CD14-positive monocyte (primary cell): ENCODE results near the gene SETBP1. TPM values are rescaled to one million over a fixed set of nuclear protein-coding genes. Genes with fewer than 3 reads are reported as not detected.

Experiments used
- DNase-seq, 3 donors: peaks; one replicate each; pipeline ENCODE4 v3.0.0-alpha.2; 2011 to 2022
- H2AFZ ChIP-seq: 2 replicates; pipeline ENCODE4 v1.6.0; 2012; ENCODE audit warnings: mild to moderate bottlenecking, low read depth, low read length, inconsistent platforms; ENCODE audit not compliant: insufficient read depth, poor library complexity, severe bottlenecking
- H3K27ac ChIP-seq, 2 donors: 1 replicate in 1 of 2; 2 replicates in 1 of 2; pipeline ENCODE4 v1.5.1; 2012 to 2013; ENCODE audit warnings: low read length in 2 of 2, control low read depth in 1 of 2, inconsistent platforms in 1 of 2, low read depth in 1 of 2, mild to moderate bottlenecking in 1 of 2
- H3K27me3 ChIP-seq, 2 donors: one replicate each; pipeline versions ENCODE4 v1.6.0 to v1.6.1; 2011 to 2013; ENCODE audit warnings: low read length in 2 of 2; ENCODE audit not compliant: control insufficient read depth in 2 of 2, insufficient read depth in 2 of 2
- H3K36me3 ChIP-seq, 2 donors: replicated peaks in 1 of 2; 1 replicate in 1 of 2; 2 replicates in 1 of 2; pipeline versions ENCODE4 v1.5.1 to v1.6.1; 2012 to 2013; ENCODE audit warnings: low read length in 2 of 2, control low read depth in 1 of 2, inconsistent platforms in 1 of 2, mild to moderate bottlenecking in 1 of 2; ENCODE audit not compliant: insufficient read depth in 2 of 2, control insufficient read depth in 1 of 2
- H3K4me1 ChIP-seq, 2 donors: 1 replicate in 1 of 2; 2 replicates in 1 of 2; pipeline versions ENCODE4 v1.5.1 to v1.6.1; 2012 to 2013; ENCODE audit warnings: low read length in 2 of 2, control low read depth in 1 of 2, inconsistent platforms in 1 of 2, mild to moderate bottlenecking in 1 of 2, moderate library complexity in 1 of 2; ENCODE audit not compliant: insufficient read depth in 2 of 2, control insufficient read depth in 1 of 2
- H3K4me2 ChIP-seq: replicated peaks from 2 replicates; pipeline ENCODE3; 2012; ENCODE audit warnings: low read length, moderate library complexity, mild to moderate bottlenecking; ENCODE audit not compliant: poor library complexity, severe bottlenecking; ENCODE audit errors: extremely low read depth
- H3K4me3 ChIP-seq, 3 experiments: fragments of 200-600 bp in 1 of 3; sonication (generic) in 1 of 3; replicated peaks in 1 of 3; 1 replicate in 2 of 3; 2 replicates in 1 of 3; pipeline ENCODE4 v1.5.1; 2011 to 2013; ENCODE audit warnings: low read length in 3 of 3, mild to moderate bottlenecking in 3 of 3, control low read depth in 2 of 3, low read depth in 2 of 3, inconsistent platforms in 1 of 3, moderate library complexity in 1 of 3
- H3K79me2 ChIP-seq: 2 replicates; pipeline ENCODE4 v1.6.0; 2012; ENCODE audit warnings: mild to moderate bottlenecking, control low read depth, inconsistent platforms, low read length, moderate library complexity; ENCODE audit not compliant: insufficient read depth
- H3K9ac ChIP-seq: 2 replicates; pipeline ENCODE4 v1.6.0; 2017; ENCODE audit warnings: low read length, mild to moderate bottlenecking; ENCODE audit not compliant: insufficient read depth, poor library complexity, severe bottlenecking
- H3K9me3 ChIP-seq, 2 donors: replicated peaks in 1 of 2; 1 replicate in 1 of 2; 2 replicates in 1 of 2; pipeline versions ENCODE4 v1.5.1 to v1.6.1; 2012 to 2013; ENCODE audit warnings: low read length in 2 of 2, control low read depth in 1 of 2; ENCODE audit not compliant: control insufficient read depth in 1 of 2, insufficient read depth in 1 of 2
- H4K20me1 ChIP-seq: 2 replicates; pipeline ENCODE4 v1.6.0; 2012; ENCODE audit warnings: mild to moderate bottlenecking, low read length, control low read depth, moderate library complexity; ENCODE audit not compliant: insufficient read depth
- H3K27ac Mint-ChIP-seq, 7 donors: one replicate each; pipeline ENCODE4 v1.8.0; 2020; ENCODE audit warnings: mild to moderate bottlenecking in 7 of 7, mixed read lengths in 7 of 7, moderate library complexity in 6 of 7, inconsistent platforms in 2 of 7
- H3K27me3 Mint-ChIP-seq, 3 donors: one replicate each; pipeline ENCODE4 v1.8.0; 2021 to 2022; ENCODE audit warnings: low read depth in 3 of 3, mild to moderate bottlenecking in 3 of 3, mixed read lengths in 3 of 3, moderate library complexity in 3 of 3, inconsistent platforms in 1 of 3
- H3K36me3 Mint-ChIP-seq, 2 donors: one replicate each; pipeline ENCODE4 v1.8.0; 2020; ENCODE audit warnings: mixed read lengths in 2 of 2, inconsistent platforms in 1 of 2, mild to moderate bottlenecking in 1 of 2
- H3K4me1 Mint-ChIP-seq: one replicate; pipeline ENCODE4 v1.8.0; 2020; ENCODE audit warnings: mild to moderate bottlenecking, mixed read lengths
- H3K4me3 Mint-ChIP-seq, 2 donors: one replicate each; pipeline ENCODE4 v1.8.0; 2020; ENCODE audit warnings: mild to moderate bottlenecking in 2 of 2, mixed read lengths in 2 of 2, moderate library complexity in 1 of 2
- H3K9me3 Mint-ChIP-seq, 7 donors: one replicate each; pipeline ENCODE4 v1.8.0; 2020 to 2022; ENCODE audit warnings: mixed read lengths in 7 of 7, mild to moderate bottlenecking in 6 of 7, moderate library complexity in 6 of 7, inconsistent platforms in 2 of 7
- WGBS: methylation state at CpG from one replicate; pipeline ENCODE4 v1.1.5; 2013; ENCODE audit warnings: missing lambda C conversion rate; ENCODE audit not compliant: insufficient coverage; 5-methylcytosine and 5-hydroxymethylcytosine counted together
- intact Hi-C, 2 donors: fragments of 100-400 bp; cut with micrococcal nuclease; formaldehyde crosslinking; loops; one replicate each; pipeline versions ENCODE4 v1.15.0 to v1.15.1; 2023
- polyA plus RNA-seq, 3 donors: library from polyadenylated mRNA; depleted of rRNA in 1 of 3; unstranded in 2 of 3; stranded (reverse) in 1 of 3; fragments of 300-500 nt in 2 of 3; fragments of >200 nt in 1 of 3; fragmentation: Illumina TruSeq in 2 of 3; gene quantifications; 1 replicate in 2 of 3; 2 replicates in 1 of 3; pipeline ENCODE4 v1.2.3, GENCODE V29; 2012 to 2021
- TF ChIP-seq, protein P1 (sequence below): fragments of 200-600 bp; IDR thresholded peaks from one replicate; pipeline ENCODE4 v1.8.0; 2022; ENCODE audit warnings: antibody characterized with exemption, mild to moderate bottlenecking

SETBP1 gene
- polyA plus RNA-seq, 3 donors, result 0.01 to 1.2 TPM; not detected in 1

DNA sequence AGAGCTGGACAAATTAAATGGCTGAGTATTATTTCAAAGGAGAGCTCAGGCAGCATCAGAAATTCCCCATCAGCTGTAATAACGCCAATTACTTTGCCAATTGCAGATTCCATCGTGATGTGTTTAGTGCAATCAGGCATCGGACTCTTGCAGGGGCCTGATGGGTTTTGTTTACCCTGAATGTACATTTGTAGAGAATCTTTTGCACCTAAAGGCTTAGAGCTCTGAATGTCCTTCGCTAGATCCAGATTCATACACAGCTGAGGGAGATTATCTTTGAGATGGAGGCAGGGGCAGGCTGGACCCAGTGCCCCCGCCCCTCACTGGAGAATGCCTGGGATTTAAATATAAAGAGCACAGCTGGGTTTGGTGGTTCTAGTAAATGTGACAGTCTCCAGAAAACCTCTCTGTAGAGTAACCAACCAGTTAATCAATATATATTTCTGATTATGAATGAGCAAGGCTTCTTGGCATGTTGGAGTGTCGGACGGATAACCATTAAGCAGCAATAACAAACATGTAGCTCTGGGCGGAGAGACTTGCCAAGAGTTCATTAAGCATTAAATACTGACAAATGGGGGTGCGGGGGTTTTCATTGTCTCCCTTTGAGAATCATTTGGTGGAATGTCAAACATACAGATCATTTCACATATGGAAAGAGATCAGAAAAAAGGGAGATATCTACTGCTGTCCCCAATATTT is 200.9 kb downstream of the SETBP1 start:
- DNase-seq, result no peak
- intact Hi-C loops, result no loop called here
- H3K4me2 ChIP-seq, result no peak overlapping the region
- no peak overlapping the region for H3K4me3 Mint-ChIP-seq
- peaks cover 0 to 3% (median 0%) of the 10 kb centered on the region in 7 donors for H3K9me3 Mint-ChIP-seq
- no peaks in the 10 kb centered on the region for H3K79me2 ChIP-seq
- no peaks in the 10 kb centered on the region for H3K36me3 Mint-ChIP-seq
- no peak overlapping the region for H3K4me3 ChIP-seq
- no peaks in the 10 kb centered on the region for H3K9me3 ChIP-seq
- no peaks in the 10 kb centered on the region for H4K20me1 ChIP-seq
- H3K27ac Mint-ChIP-seq, result no peak overlapping the region
- TF ChIP-seq, protein P1, sequence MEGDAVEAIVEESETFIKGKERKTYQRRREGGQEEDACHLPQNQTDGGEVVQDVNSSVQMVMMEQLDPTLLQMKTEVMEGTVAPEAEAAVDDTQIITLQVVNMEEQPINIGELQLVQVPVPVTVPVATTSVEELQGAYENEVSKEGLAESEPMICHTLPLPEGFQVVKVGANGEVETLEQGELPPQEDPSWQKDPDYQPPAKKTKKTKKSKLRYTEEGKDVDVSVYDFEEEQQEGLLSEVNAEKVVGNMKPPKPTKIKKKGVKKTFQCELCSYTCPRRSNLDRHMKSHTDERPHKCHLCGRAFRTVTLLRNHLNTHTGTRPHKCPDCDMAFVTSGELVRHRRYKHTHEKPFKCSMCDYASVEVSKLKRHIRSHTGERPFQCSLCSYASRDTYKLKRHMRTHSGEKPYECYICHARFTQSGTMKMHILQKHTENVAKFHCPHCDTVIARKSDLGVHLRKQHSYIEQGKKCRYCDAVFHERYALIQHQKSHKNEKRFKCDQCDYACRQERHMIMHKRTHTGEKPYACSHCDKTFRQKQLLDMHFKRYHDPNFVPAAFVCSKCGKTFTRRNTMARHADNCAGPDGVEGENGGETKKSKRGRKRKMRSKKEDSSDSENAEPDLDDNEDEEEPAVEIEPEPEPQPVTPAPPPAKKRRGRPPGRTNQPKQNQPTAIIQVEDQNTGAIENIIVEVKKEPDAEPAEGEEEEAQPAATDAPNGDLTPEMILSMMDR, result no peak
- H3K36me3 ChIP-seq, result no peaks in the 10 kb centered on the region
- no peaks in the 10 kb centered on the region for H3K4me1 ChIP-seq
- peaks cover 5% of the 10 kb centered on the region for H3K4me1 Mint-ChIP-seq
- 100% methylated on average over 4 of the region's 9 CpGs for WGBS
- H3K9ac ChIP-seq, result no peak overlapping the region
- H3K27ac ChIP-seq, result no peak overlapping the region
- H3K27me3 ChIP-seq, result peaks cover 3 to 4% of the 10 kb centered on the region in 2 donors
- no peak overlapping the region for H2AFZ ChIP-seq
- H3K27me3 Mint-ChIP-seq, result peaks cover 5 to 11% (median 11%) of the 10 kb centered on the region in 3 donors

DNA sequence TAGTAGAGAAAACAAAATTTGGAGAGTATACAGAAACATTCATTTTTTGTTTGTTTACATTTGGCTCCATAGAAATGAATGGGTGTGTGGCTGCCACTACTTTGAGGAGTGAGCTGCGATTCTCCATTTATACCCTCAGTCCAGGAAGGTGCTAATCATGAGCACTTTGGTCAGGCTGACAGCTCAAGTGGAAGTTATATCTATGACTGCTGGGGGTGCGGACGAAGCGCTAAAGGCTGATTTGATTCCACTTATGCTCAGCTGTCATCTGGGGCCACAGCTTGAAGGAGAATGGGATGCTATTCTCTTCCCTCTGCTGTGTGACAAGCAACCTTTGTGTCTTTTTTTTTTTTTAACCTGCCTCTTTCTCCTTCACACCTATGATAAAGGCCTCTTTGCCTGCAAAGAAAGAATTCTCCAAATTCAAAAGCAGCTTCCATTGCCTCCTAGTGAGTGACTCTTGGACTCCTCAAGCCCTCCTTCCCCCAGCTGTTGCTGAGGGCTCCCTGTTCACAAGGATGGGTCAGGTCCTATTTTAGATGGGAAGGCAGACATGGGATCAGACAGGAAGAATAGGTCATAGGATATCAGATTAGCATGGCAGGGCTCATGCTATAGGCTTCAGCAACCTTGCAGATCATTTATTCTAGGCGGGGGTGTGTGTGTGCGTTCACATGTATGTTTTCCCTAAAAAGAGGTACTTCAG is 201.6 kb downstream of the SETBP1 start:
- H3K27ac ChIP-seq, result no peak overlapping the region
- H3K4me1 ChIP-seq, result no peaks in the 10 kb centered on the region
- peaks cover 5 to 11% (median 11%) of the 10 kb centered on the region in 3 donors for H3K27me3 Mint-ChIP-seq
- peaks cover 3 to 4% of the 10 kb centered on the region in 2 donors for H3K27me3 ChIP-seq
- H3K36me3 ChIP-seq, result no peaks in the 10 kb centered on the region
- H4K20me1 ChIP-seq, result no peaks in the 10 kb centered on the region
- no peak for DNase-seq
- no peak overlapping the region for H3K9ac ChIP-seq
- H3K36me3 Mint-ChIP-seq, result no peaks in the 10 kb centered on the region
- H3K27ac Mint-ChIP-seq, result peak overlapping the region in 1 of 7 donors; percentile 32
- WGBS, result 92% methylated on average over 2 of the region's 6 CpGs
- H3K79me2 ChIP-seq, result no peaks in the 10 kb centered on the region
- no peaks in the 10 kb centered on the region for H3K9me3 ChIP-seq
- TF ChIP-seq, protein P1, result no peak
- intact Hi-C loops, result no loop called here
- H3K4me2 ChIP-seq, result no peak overlapping the region
- H2AFZ ChIP-seq, result no peak overlapping the region
- H3K9me3 Mint-ChIP-seq, result peaks cover 0 to 3% (median 0%) of the 10 kb centered on the region in 7 donors
- peaks cover 5% of the 10 kb centered on the region for H3K4me1 Mint-ChIP-seq
- no peak overlapping the region for H3K4me3 ChIP-seq
- peak overlapping the region in 1 of 2 donors; percentile 3 for H3K4me3 Mint-ChIP-seq
